OCI-LY7 (cell line): ENCODE results near the gene TJP2. TPM values are rescaled to one million over a fixed set of nuclear protein-coding genes. Genes with fewer than 3 reads are reported as not detected.

Experiments used
- BruUV-seq: library from RNA; stranded (reverse); fragments of 400-500 nt; replicated peaks from 2 replicates; lab custom pipeline; 2021; lab: Mats Ljungman, UMichigan
- CTCF ChIA-PET: fragments of 300-600 bp; sonication (Branson Sonifier 250); formaldehyde crosslinking; loops from one replicate; lab custom pipeline; 2022; ENCODE audit warnings: antibody characterized with exemption; ENCODE audit not compliant: unreplicated experiment; lab: Charles Lee
- POLR2A ChIA-PET: fragments of 300-600 bp; sonication (Branson Sonifier 250); formaldehyde crosslinking; loops from one replicate; lab custom pipeline; 2022; ENCODE audit warnings: antibody characterized with exemption; lab: Charles Lee
- DNase-seq: peaks from one replicate; pipeline ENCODE4 v3.0.0-alpha.2; 2015; ENCODE audit warnings: low spot score
- H2AFZ ChIP-seq: fragments of 200-600 bp; sonication (generic), shearing (Covaris generic); 2 replicates; pipeline ENCODE4 v1.6.1; 2014; ENCODE audit warnings: mild to moderate bottlenecking, antibody characterized with exemption, low read length, moderate library complexity
- H3K27ac ChIP-seq: fragments of 200-600 bp; sonication (generic); 2 replicates; pipeline ENCODE4 v1.5.1; 2014; ENCODE audit warnings: mixed run types, low read depth, mild to moderate bottlenecking, moderate library complexity, low read length, inconsistent platforms; ENCODE audit not compliant: poor library complexity, severe bottlenecking
- H3K36me3 ChIP-seq: fragments of 200-600 bp; sonication (generic); 2 replicates; pipeline ENCODE4 v1.6.1; 2014; ENCODE audit warnings: mild to moderate bottlenecking, antibody characterized with exemption, low read length, moderate library complexity, mixed read lengths; ENCODE audit not compliant: insufficient read depth
- H3K4me1 ChIP-seq: fragments of 200-600 bp; sonication (generic); 2 replicates; pipeline ENCODE4 v1.5.1; 2014; ENCODE audit warnings: mild to moderate bottlenecking, low read length; ENCODE audit not compliant: insufficient read depth, poor library complexity, severe bottlenecking
- H3K4me2 ChIP-seq: fragments of 200-600 bp; sonication (generic); 2 replicates; pipeline ENCODE4 v1.6.1; 2014; ENCODE audit warnings: mild to moderate bottlenecking, low read length
- H3K4me3 ChIP-seq: fragments of 200-600 bp; sonication (generic); 2 replicates; pipeline ENCODE4 v1.5.1; 2014; ENCODE audit warnings: mild to moderate bottlenecking, low read depth, low read length; ENCODE audit not compliant: poor library complexity, severe bottlenecking
- H3K79me2 ChIP-seq: fragments of 200-600 bp; sonication (generic); 2 replicates; pipeline ENCODE4 v1.6.1; 2016; ENCODE audit warnings: low read depth, mild to moderate bottlenecking, low read length, moderate library complexity, mixed read lengths; ENCODE audit not compliant: insufficient read depth
- H3K9me2 ChIP-seq: fragments of 200-600 bp; sonication (generic); 2 replicates; pipeline ENCODE4 v1.6.1; 2016; ENCODE audit warnings: mild to moderate bottlenecking, low read length, mixed read lengths; ENCODE audit not compliant: insufficient read depth
- H3K9me3 ChIP-seq: fragments of 200-600 bp; sonication (generic); 2 replicates; pipeline ENCODE4 v1.6.1; 2014; ENCODE audit warnings: mild to moderate bottlenecking, mixed run types, low read length, mixed read lengths
- H4K20me1 ChIP-seq: fragments of 200-600 bp; sonication (generic); 2 replicates; pipeline ENCODE4 v1.6.1; 2014; ENCODE audit warnings: mild to moderate bottlenecking, antibody characterized with exemption, low read length, moderate library complexity, mixed read lengths; ENCODE audit not compliant: insufficient read depth
- CTCF ChIP-seq: fragments of 200-600 bp; sonication (generic); conservative IDR thresholded peaks from 2 replicates; pipeline ENCODE4 v1.5.1; 2014; ENCODE audit warnings: mild to moderate bottlenecking, antibody characterized with exemption, low read length, moderate library complexity, mixed read lengths
- EZH2phosphoT487 ChIP-seq: fragments of 200-600 bp; sonication (generic); IDR thresholded peaks from 2 replicates; pipeline ENCODE4 v1.6.1; 2018; ENCODE audit warnings: low read depth, borderline replicate concordance, mild to moderate bottlenecking, mixed run types, antibody characterized with exemption, low read length, moderate library complexity, mixed read lengths
- intact Hi-C: fragments of 100-400 bp; cut with micrococcal nuclease; formaldehyde crosslinking; loops from one replicate; pipeline ENCODE4 v1.10.0; 2022; ENCODE audit not compliant: unreplicated experiment
- total RNA-seq, 2 experiments: library from RNA; depleted of rRNA in 1 of 2; stranded (reverse); fragments of >200 nt in 1 of 2; shearing (Covaris generic) in 1 of 2; gene quantifications; 2 replicates each; pipeline ENCODE4 v1.2.3, GENCODE V29; 2014 to 2022

The TJP2 gene
- total RNA-seq, 2 experiments from 2014 or later = 15.1 to 18.0 TPM

DNA sequence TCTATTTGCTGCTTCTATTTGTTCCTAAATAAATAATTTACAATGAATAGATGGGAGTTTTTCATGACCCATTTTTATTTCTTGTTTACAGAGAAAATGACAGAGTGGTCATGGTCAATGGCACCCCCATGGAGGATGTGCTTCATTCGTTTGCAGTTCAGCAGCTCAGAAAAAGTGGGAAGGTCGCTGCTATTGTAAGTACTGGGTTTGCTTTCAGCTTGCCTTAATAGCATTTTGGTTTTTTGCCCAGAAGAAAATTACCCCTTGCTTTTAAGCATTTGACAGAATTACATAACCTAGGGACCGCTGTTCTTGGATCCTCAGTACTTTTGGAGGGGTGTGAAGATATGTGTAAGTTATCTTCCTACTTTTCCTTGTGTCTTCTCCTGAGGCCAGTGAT, 44.1 kb downstream of the TJP2 start:
- no peak overlapping the region for H3K4me3 ChIP-seq
- no peaks in the 10 kb centered on the region for H3K9me2 ChIP-seq
- H3K4me2 ChIP-seq = no peak overlapping the region
- ChIA-PET CTCF (no interaction called here), POLR2A (no interaction called here)
- H4K20me1 ChIP-seq = no peaks in the 10 kb centered on the region
- no TSS peak for BruUV-seq
- TF ChIP-seq CTCF (no peak), EZH2phosphoT487 (no peak)
- H3K9me3 ChIP-seq = no peaks in the 10 kb centered on the region
- no peak overlapping the region for H2AFZ ChIP-seq
- intact Hi-C loops = no loop called here
- H3K36me3 ChIP-seq = no peaks in the 10 kb centered on the region; the same call in 1 of the 2 replicates
- no peaks in the 10 kb centered on the region for H3K79me2 ChIP-seq
- no peak for DNase-seq
- no peaks in the 10 kb centered on the region for H3K4me1 ChIP-seq
- H3K27ac ChIP-seq = no peak overlapping the region

- H3K36me3 ChIP-seq = peaks cover 5% of the 10 kb centered on the region
- no peak overlapping the region for H3K27ac ChIP-seq
- DNase-seq = no peak
- no peak for TF ChIP-seq CTCF
- TF ChIP-seq EZH2phosphoT487 = no peak
- H2AFZ ChIP-seq = no peak overlapping the region
- CTCF ChIA-PET = no interaction called here
- H3K9me3 ChIP-seq = no peaks in the 10 kb centered on the region
- H3K4me3 ChIP-seq = no peak overlapping the region
- no peaks in the 10 kb centered on the region for H3K79me2 ChIP-seq
- no TSS peak for BruUV-seq
- H3K4me1 ChIP-seq = no peaks in the 10 kb centered on the region
- no peaks in the 10 kb centered on the region for H4K20me1 ChIP-seq
- intact Hi-C loops = no loop called here
- H3K4me2 ChIP-seq = no peak overlapping the region
- POLR2A ChIA-PET = no interaction called here
- no peaks in the 10 kb centered on the region for H3K9me2 ChIP-seq
These were observed 47.0 kb downstream of the TJP2 start for GRCh38 chr9:69221036-69221435.

- peaks cover 10% of the 10 kb centered on the region for H3K36me3 ChIP-seq
- no peak overlapping the region for H3K27ac ChIP-seq
- no peak overlapping the region for H3K4me3 ChIP-seq
- CTCF ChIA-PET = no interaction called here
- H3K9me3 ChIP-seq = no peaks in the 10 kb centered on the region
- POLR2A ChIA-PET = interaction anchor here (0.6 to 0.7 kb wide), 2 partner anchors 32 to 140 kb away, joined by 3 to 4 read pairs; no protein-coding TSS in a partner anchor
- H3K79me2 ChIP-seq = no peaks in the 10 kb centered on the region
- BruUV-seq = no TSS peak
- no peak overlapping the region for H3K4me2 ChIP-seq
- no peak for DNase-seq
- TF ChIP-seq CTCF (no peak), EZH2phosphoT487 (no peak)
- no peaks in the 10 kb centered on the region for H4K20me1 ChIP-seq
- no peaks in the 10 kb centered on the region for H3K4me1 ChIP-seq
- no peaks in the 10 kb centered on the region for H3K9me2 ChIP-seq
- intact Hi-C loops = no loop called here
- no peak overlapping the region for H2AFZ ChIP-seq
These were observed 48.9 kb downstream of the TJP2 start for GRCh38 chr9:69222970-69223369.
